Measurements from ENCODE around the gene GSG1L.
"Not testable (repeated sequence)": the region's sequence is repeated elsewhere in the genome, so short reads cannot be mapped to it uniquely, and the experiment has no call there.

The GSG1L gene

DNA sequence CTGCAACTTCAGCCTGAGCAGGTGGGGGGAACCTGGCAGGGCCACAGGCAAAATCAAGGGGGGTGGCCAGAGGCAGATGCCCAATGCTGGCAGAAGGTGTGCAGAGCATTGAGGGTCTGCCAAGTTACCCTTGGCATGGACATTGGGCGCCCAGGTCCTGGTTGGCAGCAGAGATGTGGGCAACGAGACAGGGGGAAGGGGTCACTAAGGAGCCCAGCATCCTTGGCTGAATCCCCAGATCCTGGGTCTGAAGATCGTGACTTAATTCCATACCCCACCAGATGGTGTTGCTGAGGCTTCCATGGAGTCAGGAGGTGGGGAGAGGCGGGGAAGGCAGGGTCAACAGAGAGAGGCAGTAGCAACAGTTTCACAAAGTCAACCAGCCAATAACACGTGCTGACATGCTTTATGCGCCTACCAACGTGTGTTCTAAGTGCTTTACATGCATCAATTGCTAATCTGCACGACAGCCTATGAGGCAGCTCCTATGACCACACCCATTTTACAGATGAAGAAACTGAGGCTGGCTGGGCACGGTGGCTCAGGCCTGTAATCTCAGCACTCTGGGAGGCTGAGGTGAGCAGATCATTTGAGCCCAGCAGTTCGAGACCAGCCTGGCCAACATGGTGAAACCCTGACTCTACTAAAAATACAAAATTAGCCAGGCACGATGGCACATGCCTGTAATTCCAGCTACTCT lies 83.3 kb downstream of the GSG1L start:
- no peak for DNase-seq (ENCODE audit: low read depth)

DNA sequence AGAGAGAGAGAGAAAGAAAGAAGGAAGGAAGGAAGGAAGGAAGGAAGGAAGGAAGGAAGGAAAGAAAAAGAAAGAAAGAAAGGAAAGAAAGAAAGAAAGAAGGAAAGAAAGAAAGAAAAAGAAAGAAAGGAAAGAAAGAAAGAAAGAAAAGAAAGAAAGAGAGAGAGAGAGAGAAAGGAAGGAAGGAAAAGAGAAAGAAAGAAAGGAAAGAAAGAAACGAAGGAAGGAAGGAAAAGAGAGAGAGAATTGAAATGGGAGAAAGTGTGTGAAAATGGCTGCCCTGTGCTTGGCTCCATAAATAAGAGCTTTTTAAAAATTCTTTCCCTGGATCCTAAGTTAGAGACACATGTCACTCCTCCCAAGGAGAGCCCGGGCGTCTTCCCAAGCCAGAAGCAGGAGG lies 83.8 kb downstream of the GSG1L start:
- not testable (repeated sequence) for DNase-seq (ENCODE audit: low read depth)

DNA sequence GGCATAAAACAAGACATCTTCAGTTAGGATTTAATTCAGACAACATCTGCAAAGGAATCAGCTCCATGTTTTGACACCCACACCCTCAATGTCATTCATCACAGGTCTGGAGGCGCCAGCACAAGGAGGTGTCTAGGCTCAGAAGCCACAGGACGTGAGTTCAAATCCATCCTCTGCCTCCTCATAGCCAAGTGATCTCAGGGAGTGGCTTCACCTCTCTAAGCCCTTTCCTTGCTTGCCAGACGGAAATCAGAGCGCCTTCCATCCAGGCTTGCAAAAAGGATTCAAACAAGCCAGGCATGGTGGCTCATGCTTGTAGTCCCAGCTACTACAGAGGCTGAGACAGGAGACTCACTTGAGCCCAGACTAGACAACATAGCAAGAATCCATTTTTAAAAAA lies 84.6 kb downstream of the GSG1L start:
- DNase-seq (ENCODE audit: low read depth) = no peak

DNA sequence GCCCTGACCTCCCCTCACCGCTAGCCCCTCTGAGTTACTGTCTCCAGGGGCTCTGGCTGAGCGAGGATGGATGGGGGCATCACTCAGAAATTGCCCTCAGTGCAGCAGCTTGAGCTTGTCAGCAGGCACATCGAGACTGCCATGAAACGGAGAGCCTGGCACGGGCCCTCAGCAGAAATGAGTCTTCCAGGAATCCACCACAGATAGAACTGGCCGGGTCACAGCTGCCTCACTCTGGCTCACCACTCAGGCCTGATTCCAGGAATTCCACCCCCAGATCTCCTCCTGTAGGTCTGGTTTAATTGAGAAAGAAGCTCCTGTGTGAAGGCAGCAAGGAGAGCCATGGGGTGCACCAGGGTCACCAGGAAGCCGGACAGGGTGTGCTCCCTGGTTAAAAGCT lies 85.5 kb downstream of the GSG1L start:
- peak; percentile 20 for DNase-seq (ENCODE audit: low read depth)

DNA sequence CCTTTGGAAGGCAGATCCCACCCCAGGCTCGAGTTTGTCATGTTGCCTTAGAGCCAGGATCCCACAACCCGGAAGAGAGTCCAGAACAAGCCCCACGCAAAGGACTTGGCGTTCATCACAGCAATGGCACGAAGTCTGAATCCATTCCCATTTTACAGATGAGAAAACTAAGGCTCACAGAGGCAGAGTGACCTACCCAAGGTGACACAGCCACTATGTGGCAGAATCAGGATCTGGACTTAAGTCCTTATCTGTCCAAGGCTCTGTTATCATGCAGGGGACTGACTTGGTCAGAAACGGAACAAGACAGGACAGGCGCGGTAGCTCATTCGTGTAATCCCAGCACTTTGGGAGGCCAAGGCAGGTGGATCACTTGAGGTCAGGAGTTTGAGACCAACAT lies 86.5 kb downstream of the GSG1L start:
- DNase-seq (ENCODE audit: low read depth) = no peak

DNA sequence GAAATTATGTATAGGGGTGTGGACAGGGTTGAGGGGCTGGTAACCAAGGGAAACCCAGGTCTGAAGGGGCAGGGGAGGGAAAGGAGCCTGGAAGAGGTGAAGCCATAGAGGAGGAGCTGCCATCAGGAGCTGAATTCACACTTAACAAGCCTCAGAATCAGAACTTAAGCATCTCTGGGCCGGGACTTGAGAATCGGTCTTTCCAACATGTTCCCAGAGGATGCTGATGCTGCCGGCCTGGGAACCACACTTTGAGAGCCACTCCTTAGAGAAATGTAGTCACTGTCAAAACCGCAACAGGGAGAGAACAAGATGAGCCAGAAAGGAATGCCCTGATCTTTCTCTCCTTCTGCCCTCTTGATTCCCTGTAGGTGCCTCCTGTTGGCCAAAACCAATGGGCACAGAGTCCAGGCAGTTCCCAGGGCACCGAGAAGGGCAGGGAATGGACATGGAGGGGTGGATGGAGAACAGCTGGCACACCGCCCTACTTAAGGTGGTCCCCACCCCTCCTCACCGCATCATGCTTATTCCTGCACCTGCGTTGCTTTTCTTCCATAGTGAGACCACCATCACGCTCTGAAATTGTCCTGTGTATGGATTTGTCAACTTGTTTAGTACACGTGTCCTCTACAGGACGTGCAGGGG lies 88.5 kb downstream of the GSG1L start:
- DNase-seq (ENCODE audit: low read depth) = no peak

DNA sequence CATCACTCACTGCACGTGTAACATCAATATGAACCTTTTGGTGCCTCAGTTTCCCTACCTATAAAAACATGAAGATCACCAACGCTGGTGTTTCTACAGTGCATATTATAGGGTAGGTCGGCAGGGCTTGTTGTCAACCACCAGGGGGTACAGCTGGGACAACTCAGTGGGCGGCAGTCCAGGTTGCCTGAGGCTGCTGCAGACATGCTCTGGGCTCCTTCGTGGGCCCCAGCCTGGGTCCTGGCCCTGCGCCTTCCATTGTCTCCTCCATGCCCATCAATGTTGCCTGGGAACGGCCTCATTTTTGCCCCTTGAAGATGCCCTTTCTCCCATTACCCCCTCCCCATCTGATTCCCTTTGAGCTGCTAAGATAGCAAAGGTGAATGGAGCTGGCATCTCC lies 89.8 kb downstream of the GSG1L start:
- DNase-seq (ENCODE audit: low read depth) = no peak

DNA sequence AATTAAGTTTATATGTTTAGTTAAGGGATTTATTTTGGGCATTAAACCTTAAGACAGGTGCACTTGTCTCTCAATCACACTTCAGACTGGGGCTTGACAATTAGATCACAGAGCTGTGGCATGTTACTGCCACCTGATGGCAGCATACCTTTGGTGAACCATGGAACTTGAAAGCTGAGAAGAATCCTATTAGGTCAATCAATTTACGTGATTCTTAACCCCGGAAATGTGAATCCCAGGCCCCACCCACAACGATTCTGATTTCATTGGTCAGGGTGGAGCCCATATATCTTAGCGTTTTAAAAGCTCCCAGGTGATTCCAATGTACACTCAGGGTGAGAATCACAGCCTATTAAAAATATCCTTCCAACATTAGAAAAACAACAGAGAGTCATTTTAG lies 91.0 kb downstream of the GSG1L start:
- peak; percentile 42 for DNase-seq (ENCODE audit: low read depth)

DNA sequence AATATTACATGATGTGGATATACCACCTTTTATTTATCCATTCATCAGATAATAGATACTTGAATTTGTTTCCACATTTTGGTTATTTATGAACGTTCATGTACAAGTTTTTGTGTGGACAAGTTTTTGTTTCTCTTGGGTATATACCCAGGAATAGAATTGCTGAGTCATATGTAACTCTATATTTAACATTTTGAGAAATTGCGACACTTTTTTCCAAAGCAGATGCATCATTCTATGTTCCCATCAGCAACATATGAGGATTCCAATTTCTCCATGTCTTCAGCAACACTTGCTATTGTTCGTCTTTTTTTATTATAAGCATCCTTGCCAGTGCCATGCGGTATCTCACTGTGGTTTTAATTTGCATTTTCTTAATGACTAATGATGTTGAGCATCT lies 93.9 kb downstream of the GSG1L start:
- peak; percentile 42 for DNase-seq (ENCODE audit: low read depth)

DNA sequence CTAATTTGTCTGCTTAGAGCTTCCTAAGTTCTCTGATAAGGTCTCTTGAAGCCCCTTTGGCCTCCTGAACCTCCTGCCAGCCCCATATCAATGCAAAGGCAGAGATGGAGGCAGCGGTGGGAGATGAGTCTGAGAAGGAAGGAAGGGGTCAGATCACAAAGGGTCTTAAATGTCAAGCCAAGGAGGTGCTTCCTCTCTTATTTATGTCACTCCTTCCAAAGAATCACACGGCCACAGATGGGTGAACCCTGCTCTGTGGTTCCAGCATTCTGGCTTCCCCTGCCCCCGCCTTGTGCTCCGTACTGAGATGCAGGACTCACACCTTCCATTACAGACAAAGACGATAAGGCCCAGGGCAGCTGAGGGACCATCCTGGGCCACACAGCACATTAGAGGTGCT lies 96.3 kb downstream of the GSG1L start:
- no peak for DNase-seq (ENCODE audit: low read depth)

DNA sequence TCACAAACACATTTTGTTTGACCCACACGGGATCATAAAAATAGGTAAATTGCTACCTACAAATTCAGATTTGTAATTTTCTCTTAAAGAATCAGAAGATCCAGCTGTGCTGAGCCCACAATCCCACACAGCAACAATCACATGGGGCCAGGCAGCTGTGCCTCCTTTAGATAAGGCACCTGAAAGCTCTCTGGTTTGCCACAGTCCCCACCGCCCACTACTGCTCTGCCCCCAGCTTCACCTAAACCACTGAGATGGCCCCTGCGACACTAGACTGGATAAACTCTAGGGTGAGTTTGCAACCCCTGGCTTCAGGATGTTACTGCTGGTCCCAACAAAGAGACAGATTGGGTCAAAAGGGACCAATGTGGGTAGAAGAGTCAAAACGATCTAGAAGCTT lies 96.8 kb downstream of the GSG1L start:
- DNase-seq (ENCODE audit: low read depth) = no peak

DNA sequence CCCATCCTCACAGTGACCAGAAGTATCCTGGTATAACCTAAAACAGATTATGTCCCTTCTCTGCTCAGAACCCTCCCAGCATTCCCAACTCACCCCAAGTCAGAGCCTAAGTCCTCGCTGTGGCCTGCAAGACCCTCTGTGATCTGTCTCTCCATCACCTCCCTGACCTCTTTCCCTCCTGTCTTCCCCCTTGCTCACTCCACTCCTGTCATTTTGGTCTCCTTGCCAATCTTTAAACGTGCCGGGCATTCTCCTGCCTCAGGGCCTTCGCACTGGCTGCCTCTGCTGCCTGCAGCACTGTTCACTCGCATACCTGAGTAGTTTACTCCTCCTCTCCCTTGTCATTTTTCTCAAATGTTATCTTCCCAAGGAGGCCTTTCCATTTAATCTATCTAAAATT lies 97.7 kb downstream of the GSG1L start:
- no peak for DNase-seq (ENCODE audit: low read depth)

DNA sequence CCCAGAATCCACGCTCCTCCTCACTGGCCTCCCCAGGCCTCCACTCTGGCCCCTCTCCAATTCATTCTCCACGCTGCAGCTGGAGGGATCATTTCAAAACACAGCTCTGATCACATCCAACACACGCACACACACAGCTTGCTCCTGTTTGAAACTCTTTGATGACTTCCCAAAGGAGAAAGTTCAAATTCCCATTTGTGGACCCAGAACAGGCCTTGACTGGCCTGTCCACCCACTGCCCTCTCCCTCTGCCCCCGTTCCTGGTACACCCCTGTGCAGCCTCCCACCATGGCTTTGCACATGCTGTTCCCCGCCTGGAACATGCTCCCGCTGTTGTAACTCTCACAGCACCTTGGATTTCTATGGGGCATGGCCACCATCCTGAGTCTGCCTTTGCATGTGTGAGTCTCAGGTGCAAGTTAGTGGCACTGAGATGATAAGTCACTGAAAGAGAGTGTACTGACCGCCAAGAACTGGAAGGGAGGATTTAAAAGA lies 100.0 kb downstream of the GSG1L start:
- DNase-seq (ENCODE audit: low read depth) = no peak

DNA sequence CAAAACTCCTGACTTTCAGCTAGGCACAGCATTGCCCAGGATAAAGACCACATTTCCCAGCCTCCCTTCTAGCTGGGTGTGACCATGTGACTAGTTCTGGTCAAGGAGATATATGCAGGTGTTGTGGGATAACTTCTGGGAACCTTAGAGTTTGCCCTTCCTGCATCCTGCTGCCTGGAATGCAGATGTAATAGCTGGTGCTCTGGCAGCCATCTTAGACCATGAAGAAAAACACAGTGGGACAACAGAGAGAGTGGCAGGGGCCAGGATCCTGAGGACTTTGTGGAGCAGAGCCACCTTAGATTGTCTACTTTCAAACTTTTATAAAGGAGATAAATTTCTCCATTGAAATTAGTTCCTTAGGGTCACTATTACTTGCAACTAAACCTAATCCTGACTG lies 101.3 kb downstream of the GSG1L start:
- no peak for DNase-seq (ENCODE audit: low read depth)

DNA sequence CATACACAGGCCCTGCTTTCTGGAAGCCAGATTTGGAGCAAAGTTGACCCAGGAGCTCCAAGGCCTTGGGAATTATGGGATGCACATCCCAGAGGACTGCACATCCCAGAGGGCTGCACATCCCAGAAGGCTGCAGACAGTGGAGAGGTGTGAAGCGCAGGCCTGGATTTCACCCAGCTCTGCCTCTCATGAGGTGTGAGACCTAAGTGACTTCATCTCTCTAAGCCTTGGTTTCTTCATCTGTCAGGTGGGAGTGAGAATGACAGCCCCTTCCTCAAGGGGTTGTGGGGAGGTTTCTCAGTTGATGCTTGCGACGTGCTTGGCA lies 102.3 kb downstream of the GSG1L start:
- no peak for DNase-seq (ENCODE audit: low read depth)

DNA sequence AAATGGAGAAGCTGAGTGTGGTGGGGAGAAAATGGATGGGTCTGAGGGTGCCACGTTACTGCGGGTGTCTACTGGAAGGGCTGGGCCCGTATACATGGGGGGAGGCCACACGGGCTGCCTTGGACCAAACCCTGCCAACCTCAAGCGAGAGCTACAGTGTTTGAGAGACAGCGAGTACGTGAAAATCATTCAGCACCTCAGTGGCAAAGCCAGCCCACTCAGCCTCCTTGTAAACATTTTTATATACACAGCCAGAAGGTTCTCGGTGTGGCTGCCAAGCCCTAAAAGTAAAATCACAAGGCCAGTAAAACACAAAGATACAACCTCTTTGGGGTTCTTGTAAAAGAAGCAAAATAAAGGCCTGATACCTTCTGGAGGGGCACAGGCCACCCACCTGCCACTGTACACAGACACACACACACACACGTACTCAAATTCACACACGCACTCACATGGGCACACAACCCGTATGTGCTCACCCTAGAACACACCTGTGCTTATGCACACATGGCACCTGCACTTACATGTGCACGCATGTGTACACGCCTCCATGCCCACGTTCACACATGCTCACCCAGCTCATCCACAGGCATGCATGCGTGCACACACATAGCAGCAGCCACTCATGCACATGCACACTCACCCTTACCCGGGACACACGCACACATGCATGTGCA lies 102.8 kb downstream of the GSG1L start:
- DNase-seq (ENCODE audit: low read depth) = no peak

DNA sequence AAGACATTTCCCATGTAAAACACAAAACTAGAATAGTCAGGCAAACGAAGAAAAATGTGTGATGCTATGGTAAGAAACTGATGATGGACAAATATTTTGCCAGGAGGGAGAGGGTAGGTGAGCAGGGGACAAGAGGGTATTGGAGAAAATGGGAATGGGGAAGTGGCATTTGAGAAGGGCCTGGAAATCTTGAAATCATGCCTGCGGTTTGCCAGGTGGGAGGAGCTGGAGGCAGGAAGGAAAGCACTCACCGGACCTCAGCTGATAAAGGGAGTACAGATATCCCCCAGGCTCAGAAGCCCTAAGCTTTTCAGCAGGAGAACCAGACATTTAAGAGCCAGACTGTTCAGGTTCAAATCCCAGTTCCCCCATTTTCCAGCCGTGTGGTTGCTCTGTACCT lies 103.6 kb downstream of the GSG1L start:
- DNase-seq (ENCODE audit: low read depth) = no peak

DNA sequence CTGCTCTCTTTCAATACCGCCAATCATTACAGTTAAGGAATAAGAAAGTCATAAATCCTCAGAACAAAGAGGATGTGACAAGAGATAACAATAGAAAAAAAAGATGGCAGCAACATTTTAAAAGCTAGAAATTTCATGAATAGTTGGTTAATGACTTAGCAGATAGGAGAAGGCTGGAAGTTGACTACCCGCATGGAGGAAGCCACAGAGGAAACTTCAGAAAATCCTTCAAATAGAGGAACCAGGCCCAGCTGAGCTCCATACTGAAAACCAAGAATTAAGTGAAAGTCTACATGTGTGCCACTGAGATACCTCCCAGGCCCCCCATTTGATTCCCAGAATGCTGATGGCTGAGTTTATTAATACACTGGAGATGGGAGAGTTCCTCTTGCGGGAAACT lies 109.3 kb downstream of the GSG1L start:
- DNase-seq (ENCODE audit: low read depth) = no peak

DNA sequence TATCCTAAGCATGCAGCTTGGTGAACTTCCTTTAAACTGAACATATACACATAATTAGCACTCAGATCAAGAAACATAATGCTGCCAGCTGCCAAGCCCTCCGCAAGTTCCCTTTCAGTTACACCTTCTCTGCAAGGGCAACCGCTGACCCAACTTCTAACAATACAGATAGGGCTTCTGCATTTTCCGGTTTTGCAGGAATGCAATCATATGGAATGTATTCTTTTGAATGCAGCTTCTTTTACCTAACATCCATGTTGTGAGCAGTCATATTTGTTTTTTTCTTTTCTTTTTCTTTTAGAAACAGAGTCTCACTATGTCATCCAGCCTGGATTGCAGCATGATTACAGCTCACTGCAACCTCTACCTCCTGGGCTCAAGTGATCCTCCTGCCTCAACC lies 110.7 kb downstream of the GSG1L start:
- DNase-seq (ENCODE audit: low read depth) = no peak

DNA sequence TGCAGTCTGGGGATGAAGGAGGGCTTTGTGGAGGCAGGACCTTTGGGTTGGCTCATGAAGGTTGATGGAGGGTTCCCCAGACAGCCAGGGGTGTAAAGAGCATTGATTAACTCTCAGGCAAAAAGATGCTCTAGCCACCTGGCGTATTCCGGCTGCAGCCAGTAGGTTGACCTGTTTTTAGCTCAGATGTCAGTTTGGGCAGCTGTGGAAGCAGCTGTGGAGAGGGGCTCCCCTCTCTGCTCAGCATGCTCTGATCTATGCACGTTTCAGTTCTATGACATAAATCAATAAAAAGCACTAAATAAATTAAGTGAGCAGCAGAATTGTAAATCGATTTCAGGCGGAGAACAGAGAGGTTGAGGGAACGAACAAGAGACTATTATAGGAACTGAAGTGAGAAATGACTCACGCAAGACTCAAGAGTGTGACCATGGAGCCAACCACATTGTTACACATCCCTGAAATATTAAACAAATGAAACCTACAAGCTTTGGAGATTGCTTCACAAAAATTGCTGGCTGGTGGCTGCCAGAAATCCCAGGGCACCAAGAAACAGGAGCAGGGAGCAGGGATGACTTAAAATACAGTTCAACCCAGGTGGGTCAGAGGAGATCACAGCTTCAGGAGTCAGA lies 111.9 kb downstream of the GSG1L start:
- no peak for DNase-seq (ENCODE audit: low read depth)

DNA sequence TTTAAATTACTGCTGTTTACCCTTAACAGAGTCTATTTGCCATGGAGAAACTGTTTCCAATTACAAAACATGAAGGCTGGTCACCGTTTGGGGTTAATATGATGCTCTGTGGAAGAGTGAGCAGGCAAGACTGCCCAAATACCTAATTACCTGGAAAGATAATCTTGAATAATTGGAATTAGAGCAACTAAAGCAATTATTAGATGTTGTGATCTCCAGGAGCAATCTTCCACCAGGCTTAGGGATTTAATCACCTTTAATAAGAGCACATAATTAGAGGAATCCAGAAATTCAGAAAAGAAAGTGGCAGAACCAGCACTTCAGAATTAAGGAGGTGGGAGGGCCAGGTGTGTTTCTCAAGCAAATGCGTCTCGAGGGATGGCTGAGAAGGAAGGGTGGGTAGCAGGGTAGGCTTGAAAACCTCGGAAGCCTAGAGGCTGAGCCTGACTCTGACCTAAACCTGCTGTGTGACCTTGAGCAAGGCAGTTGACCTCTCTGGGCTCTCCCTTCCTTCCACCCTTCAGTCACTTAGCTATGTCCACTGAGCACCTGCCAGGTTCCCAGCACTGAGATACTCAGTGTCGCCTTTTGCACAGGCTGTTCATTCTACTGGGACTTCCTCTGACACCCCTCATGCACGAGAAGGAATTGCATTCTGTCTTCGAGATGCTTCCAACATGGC lies 113.2 kb downstream of the GSG1L start:
- no peak for DNase-seq (ENCODE audit: low read depth)

DNA sequence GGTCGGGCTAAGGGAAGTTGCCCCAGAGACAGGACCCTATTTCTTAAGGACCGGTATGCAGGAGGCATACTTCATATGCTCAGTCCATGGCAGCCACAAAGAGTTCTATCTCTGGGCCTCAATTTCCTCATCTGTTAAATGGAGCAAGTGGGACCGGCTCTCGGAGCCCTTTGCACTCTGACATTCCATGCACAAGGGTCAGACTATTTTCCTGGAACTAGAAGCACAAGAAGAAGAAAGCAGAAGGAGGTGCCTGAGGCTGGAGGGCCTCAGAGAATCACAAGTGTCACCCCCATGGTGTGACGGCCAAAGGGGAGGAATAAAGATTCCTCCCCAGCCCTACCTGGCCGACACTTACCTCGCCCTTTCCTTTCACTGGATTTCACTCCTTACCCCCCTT lies 115.8 kb downstream of the GSG1L start:
- DNase-seq (ENCODE audit: low read depth) = no peak

Measured in iris pigment epithelial cell (primary cell).